Adrenal gland (tissue), 12 donors: Measurements from ENCODE around the gene ADGRG7. TPM values are rescaled to one million over a fixed set of nuclear protein-coding genes. Genes with fewer than 3 reads are reported as not detected.
"Not testable (repeated sequence)": the region's sequence is repeated elsewhere in the genome, so short reads cannot be mapped to it uniquely, and the experiment has no call there.

Source experiments
- DNase-seq, 7 donors: peaks; one replicate each; pipeline ENCODE4 v3.0.0-alpha.2; 2019 to 2020
- H3K27ac ChIP-seq, 5 donors: fragments of 200-600 bp; sonication (generic) in 4 of 5; 1 replicate in 3 of 5; 2 replicates in 2 of 5; pipeline versions ENCODE4 v1.5.1 to v1.8.0; 2016 to 2020; ENCODE audit warnings: mild to moderate bottlenecking in 1 of 5
- H3K27me3 ChIP-seq: fragments of 200-600 bp; 2 replicates; pipeline ENCODE4 v1.8.0; 2021
- H3K36me3 ChIP-seq, 2 donors: fragments of 200-600 bp; replicated peaks in 1 of 2; 1 replicate in 1 of 2; 2 replicates in 1 of 2; pipeline versions ENCODE4 v1.5.1 to v1.8.0; 2018 to 2022
- H3K4me1 ChIP-seq, 2 donors: fragments of 200-600 bp; replicated peaks in 1 of 2; 1 replicate in 1 of 2; 2 replicates in 1 of 2; pipeline versions ENCODE4 v1.5.1 to v1.8.0; 2018 to 2021
- H3K4me3 ChIP-seq, 4 donors: fragments of 200-600 bp; sonication (generic) in 3 of 4; one replicate each; pipeline ENCODE4 v1.5.1; 2016 to 2018
- H3K9me3 ChIP-seq, 3 donors: fragments of 200-600 bp; sonication (generic) in 1 of 3; replicated peaks in 1 of 3; 1 replicate in 2 of 3; 2 replicates in 1 of 3; pipeline versions ENCODE4 v1.5.1 to v1.8.0; 2016 to 2021
- POLR2A ChIP-seq, 2 donors: fragments of 450-650 bp; IDR thresholded peaks; one replicate each; pipeline ENCODE4 v1.6.1; 2017; ENCODE audit warnings: antibody characterized with exemption in 2 of 2, mild to moderate bottlenecking in 2 of 2, moderate library complexity in 1 of 2
- WGBS, 4 donors: extraction: QIAGEN DNeasy Blood & Tissue Kit in 2 of 4; methylation state at CpG; one replicate each; pipeline versions ENCODE4 v1.1.5 to v1.1.7; 2013 to 2017; 5-methylcytosine and 5-hydroxymethylcytosine counted together
- intact Hi-C, 2 donors: fragments of 100-400 bp; cut with DNase I; formaldehyde crosslinking; loops; one replicate each; pipeline versions ENCODE4 v1.14.1 to v1.15.0; 2022 to 2023
- polyA plus RNA-seq, 3 donors: library from polyadenylated mRNA; stranded (reverse); fragments of 200-250 nt in 2 of 3; fragments of 350-450 nt in 1 of 3; fragmentation: Illumina TruSeq in 1 of 3; extraction: RNeasy Lipid Tissue Mini Kit (QIAGEN cat#74804) in 1 of 3; gene quantifications; one replicate each; pipeline ENCODE4 v1.2.3, GENCODE V29; 2013 to 2014
- total RNA-seq, 9 donors: library from RNA; depleted of rRNA in 4 of 9; stranded (reverse); fragments of >200 nt in 4 of 9; fragments of 120-200 nt in 1 of 9; fragmentation: NEBNext Ultra II Directional in 1 of 9; extraction: Animal tissue kit (Norgen Biotek cat#: 25700) in 1 of 9; gene quantifications; one replicate each; pipeline versions ENCODE4 v1.1.0 to v1.2.4, GENCODE V29; 2013 to 2023
- TF ChIP-seq, protein P1 (sequence below), 6 experiments: fragments of 450-650 bp in 4 of 6; fragments of 200-600 bp in 2 of 6; sonication (generic) in 1 of 6; IDR thresholded peaks; 1 replicate in 5 of 6; 2 replicates in 1 of 6; pipeline versions ENCODE4 v1.5.1 to v1.8.0; 2016 to 2021; ENCODE audit warnings: antibody characterized with exemption in 6 of 6, mild to moderate bottlenecking in 2 of 6, moderate library complexity in 1 of 6
- donor health status: healthy with polysubstance abuse.
- donor health status: Bipolar disorder and iron deficiency.
- donor health status: DM: yes; HTN: yes; CAD: no.
- donor health status: DM: no; HTN: no; CAD: no.
- donor health status: DM: no; HTN: no; CAD: no.
- donor health status: DM: yes; HTN: yes; CAD: no.

ADGRG7 gene
- total and polyA plus RNA-seq, 12 donors, result not detected

DNA sequence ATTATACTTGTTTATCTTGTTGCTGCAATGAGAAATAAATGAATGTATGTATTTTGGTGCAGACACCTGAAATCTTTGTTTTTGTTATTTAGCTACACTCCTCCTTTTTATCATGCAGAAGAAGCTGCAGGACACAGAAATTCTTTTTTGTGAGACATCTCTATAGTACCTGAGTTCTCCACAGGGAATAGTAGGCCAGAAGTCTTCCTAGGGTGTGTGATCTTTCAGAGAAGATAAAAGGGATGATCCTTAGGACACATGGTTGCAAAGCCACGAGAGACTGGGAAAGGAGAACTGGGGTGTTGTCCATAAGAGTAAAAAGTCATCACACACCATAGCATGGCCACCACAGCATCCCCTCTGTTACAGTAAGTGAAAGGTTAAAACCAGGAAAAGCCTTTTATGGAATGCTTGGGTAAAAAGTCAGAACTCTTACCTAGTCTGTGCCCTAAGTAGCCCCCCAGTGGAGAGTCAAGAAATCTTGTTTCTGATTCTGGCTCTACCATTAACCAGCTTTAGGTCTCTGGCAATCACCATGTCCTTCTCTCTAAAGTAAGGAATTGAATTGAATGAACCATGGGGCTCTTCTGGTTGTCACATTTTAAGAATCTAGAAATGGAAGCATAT lies 31.9 kb upstream of the ADGRG7 start:
- DNase-seq, result no peak
- WGBS, 4 donors, result 81 to 94% (median 86%) methylated on average over 1 of the region's 1 CpG

DNA sequence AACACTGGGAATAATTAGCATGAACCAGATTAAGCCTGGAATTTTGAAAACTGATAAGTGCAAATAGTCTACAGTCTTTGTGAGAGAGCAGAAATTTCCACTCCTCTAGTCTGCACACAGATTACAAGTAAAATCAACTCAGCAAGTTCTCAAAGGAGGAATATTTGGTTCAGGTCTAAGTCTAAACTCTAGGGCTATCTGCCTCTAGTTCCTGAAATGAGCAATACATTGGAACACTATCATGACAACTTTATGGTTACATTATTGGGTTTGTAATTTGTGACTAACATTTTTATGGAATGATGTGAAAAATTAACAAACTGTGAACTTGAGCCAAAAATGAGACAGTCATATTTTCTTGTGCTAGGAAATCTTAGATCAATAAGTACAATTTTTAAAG lies 30.8 kb upstream of the ADGRG7 start:
- DNase-seq, result no peak
- Histone ChIP-seq H3K4me3 (no peak overlapping the region), H3K36me3 (no peaks in the 10 kb centered on the region), H3K9me3 (no peaks in the 10 kb centered on the region), H3K4me1 (no peaks in the 10 kb centered on the region), H3K27me3 (no peaks in the 10 kb centered on the region), H3K27ac (no peak overlapping the region)
- intact Hi-C loops, result no loop called here
- TF ChIP-seq POLR2A (IDR thresholded peaks at IDR 0.05), result no peak
- TF ChIP-seq, protein P1, sequence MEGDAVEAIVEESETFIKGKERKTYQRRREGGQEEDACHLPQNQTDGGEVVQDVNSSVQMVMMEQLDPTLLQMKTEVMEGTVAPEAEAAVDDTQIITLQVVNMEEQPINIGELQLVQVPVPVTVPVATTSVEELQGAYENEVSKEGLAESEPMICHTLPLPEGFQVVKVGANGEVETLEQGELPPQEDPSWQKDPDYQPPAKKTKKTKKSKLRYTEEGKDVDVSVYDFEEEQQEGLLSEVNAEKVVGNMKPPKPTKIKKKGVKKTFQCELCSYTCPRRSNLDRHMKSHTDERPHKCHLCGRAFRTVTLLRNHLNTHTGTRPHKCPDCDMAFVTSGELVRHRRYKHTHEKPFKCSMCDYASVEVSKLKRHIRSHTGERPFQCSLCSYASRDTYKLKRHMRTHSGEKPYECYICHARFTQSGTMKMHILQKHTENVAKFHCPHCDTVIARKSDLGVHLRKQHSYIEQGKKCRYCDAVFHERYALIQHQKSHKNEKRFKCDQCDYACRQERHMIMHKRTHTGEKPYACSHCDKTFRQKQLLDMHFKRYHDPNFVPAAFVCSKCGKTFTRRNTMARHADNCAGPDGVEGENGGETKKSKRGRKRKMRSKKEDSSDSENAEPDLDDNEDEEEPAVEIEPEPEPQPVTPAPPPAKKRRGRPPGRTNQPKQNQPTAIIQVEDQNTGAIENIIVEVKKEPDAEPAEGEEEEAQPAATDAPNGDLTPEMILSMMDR (IDR thresholded peaks at IDR 0.05), result no peak

More for the DNA sequence above, 31.9 kb upstream of the ADGRG7 start:
- intact Hi-C loops, result no loop called here
- H3K9me3 ChIP-seq, result no peaks in the 10 kb centered on the region
- no peaks in the 10 kb centered on the region for H3K36me3 ChIP-seq
- no peak overlapping the region for H3K27ac ChIP-seq
- no peaks in the 10 kb centered on the region for H3K4me1 ChIP-seq
- no peak overlapping the region for H3K4me3 ChIP-seq
- no peaks in the 10 kb centered on the region for H3K27me3 ChIP-seq
- no peak for TF ChIP-seq POLR2A (IDR thresholded peaks at IDR 0.05)
- TF ChIP-seq, protein P1 (IDR thresholded peaks at IDR 0.05), result no peak

DNA sequence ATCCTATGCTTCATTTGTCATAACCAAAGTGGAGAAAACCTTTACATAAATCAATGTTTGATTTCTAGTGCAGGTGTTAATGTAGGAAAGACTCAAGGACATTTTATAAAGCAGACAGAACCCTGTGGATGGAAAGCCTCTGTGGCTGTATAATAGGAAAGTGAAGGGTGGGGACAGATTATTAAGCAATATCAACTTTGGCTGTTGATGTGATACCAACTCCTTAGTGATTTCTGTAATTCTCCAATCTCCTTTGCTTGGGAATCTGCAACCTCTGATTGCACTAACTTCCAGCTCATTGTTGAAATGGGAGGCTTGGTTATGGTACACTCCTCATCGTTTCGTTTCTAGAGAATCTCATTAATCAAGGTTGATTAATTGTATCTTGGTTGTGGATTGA lies 29.3 kb upstream of the ADGRG7 start:
- TF ChIP-seq POLR2A (IDR thresholded peaks at IDR 0.05), result no peak
- TF ChIP-seq, protein P1 (IDR thresholded peaks at IDR 0.05), result no peak
- no peaks in the 10 kb centered on the region for H3K9me3 ChIP-seq
- DNase-seq, result no peak
- no peak overlapping the region for H3K4me3 ChIP-seq
- no peak overlapping the region for H3K27ac ChIP-seq
- H3K4me1 ChIP-seq, result no peaks in the 10 kb centered on the region
- 18 to 55% (median 29%) methylated on average over 2 of the region's 2 CpGs for WGBS, 4 donors
- intact Hi-C loops, result no loop called here
- no peaks in the 10 kb centered on the region for H3K27me3 ChIP-seq
- no peaks in the 10 kb centered on the region for H3K36me3 ChIP-seq

DNA sequence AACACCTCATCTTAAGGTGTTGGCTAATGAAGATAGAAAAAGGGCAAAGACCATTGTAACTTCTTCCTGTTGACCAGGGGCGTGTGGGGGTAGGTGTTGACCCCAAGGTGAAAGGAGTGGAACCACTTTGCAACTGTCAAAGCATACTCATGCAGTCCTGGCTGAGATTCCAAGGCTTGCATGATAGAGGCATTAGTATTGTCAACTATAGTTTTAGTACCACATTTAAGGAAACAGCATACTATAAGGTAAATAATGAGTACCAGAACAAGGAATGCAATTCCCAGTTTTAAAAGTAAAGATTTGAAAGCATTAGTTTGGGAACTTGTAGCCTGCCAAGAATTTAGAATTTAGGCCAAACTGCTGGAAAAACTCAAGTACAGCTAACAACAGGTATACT lies 27.8 kb upstream of the ADGRG7 start:
- Histone ChIP-seq H3K4me1 (no peaks in the 10 kb centered on the region), H3K36me3 (no peaks in the 10 kb centered on the region), H3K9me3 (no peaks in the 10 kb centered on the region), H3K4me3 (no peak overlapping the region), H3K27me3 (no peaks in the 10 kb centered on the region), H3K27ac (no peak overlapping the region)
- DNase-seq, result no peak
- intact Hi-C loops, result no loop called here
- WGBS, 4 donors, result 78 to 89% (median 84%) methylated on average over 1 of the region's 1 CpG
- no peak for TF ChIP-seq POLR2A (IDR thresholded peaks at IDR 0.05)
- TF ChIP-seq, protein P1 (IDR thresholded peaks at IDR 0.05), result no peak

DNA sequence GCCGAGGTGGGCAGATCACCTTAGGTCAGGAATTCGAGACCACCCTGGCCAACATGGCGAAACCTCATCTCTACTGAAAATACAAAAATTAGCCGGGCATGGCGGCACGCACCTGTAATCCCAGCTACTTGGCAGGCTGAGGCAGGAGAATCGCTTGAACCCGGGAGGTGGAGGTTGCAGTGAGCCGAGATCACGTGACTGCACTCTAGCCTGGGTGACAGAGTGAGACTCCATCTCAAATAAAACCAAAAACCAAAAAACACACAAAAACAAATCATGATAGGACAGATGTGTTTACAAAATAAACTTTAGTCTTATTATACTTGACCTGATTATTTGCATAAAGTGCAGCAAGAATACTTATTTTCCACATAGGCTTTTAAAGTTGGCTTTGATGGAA lies 27.2 kb upstream of the ADGRG7 start:
- H3K9me3 ChIP-seq, H3K4me1 ChIP-seq, DNase-seq, H3K4me3 ChIP-seq, intact Hi-C loops, H3K27me3 ChIP-seq, H3K36me3 ChIP-seq, H3K27ac ChIP-seq: not testable (repeated sequence)
- 91 to 93% (median 92%) methylated on average over 10 of the region's 10 CpGs for WGBS, 4 donors
